Vagina (tissue), 2 donors: Measurements from ENCODE around the gene OCRL.

Experiments used
- POLR2A ChIP-seq, 2 donors: fragments of 450-650 bp; IDR thresholded peaks; one replicate each; pipeline ENCODE4 v1.6.1; 2017; ENCODE audit warnings: antibody characterized with exemption in 2 of 2, mild to moderate bottlenecking in 2 of 2, moderate library complexity in 2 of 2
- POLR2AphosphoS5 ChIP-seq, 2 donors: sonication (generic); formaldehyde crosslinking; IDR thresholded peaks; one replicate each; pipeline ENCODE4 v1.9.0; 2017; ENCODE audit warnings: antibody characterized with exemption in 2 of 2, mild to moderate bottlenecking in 2 of 2, low read depth in 1 of 2; ENCODE audit not compliant: insufficient read depth in 1 of 2
- TF ChIP-seq, protein P1 (sequence below), 3 experiments: fragments of 450-650 bp in 2 of 3; fragments of 200-600 bp in 1 of 3; sonication (generic) in 1 of 3; IDR thresholded peaks; one replicate each; pipeline ENCODE4 v1.5.1; 2017 to 2019; ENCODE audit warnings: antibody characterized with exemption in 3 of 3, mild to moderate bottlenecking in 2 of 3, moderate library complexity in 2 of 3

- TF ChIP-seq POLR2AphosphoS5 (IDR thresholded peaks at IDR 0.05; ENCODE audit: insufficient read depth in 1 of 2, low read depth in 1 of 2), result no peak
- TF ChIP-seq, protein P1, sequence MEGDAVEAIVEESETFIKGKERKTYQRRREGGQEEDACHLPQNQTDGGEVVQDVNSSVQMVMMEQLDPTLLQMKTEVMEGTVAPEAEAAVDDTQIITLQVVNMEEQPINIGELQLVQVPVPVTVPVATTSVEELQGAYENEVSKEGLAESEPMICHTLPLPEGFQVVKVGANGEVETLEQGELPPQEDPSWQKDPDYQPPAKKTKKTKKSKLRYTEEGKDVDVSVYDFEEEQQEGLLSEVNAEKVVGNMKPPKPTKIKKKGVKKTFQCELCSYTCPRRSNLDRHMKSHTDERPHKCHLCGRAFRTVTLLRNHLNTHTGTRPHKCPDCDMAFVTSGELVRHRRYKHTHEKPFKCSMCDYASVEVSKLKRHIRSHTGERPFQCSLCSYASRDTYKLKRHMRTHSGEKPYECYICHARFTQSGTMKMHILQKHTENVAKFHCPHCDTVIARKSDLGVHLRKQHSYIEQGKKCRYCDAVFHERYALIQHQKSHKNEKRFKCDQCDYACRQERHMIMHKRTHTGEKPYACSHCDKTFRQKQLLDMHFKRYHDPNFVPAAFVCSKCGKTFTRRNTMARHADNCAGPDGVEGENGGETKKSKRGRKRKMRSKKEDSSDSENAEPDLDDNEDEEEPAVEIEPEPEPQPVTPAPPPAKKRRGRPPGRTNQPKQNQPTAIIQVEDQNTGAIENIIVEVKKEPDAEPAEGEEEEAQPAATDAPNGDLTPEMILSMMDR (IDR thresholded peaks at IDR 0.05), result no peak
- no peak for TF ChIP-seq POLR2A (IDR thresholded peaks at IDR 0.05)
Observed at GRCh38 chrX:129540722-129541184, 694 bp downstream of the OCRL start.
